Dermis microvascular lymphatic vessel endothelial cell (primary cell): ENCODE measurements around the gene PKDCC. TPM values are rescaled to one million over a fixed set of nuclear protein-coding genes. Genes with fewer than 3 reads are reported as not detected.
"Not testable (repeated sequence)": the region's sequence is repeated elsewhere in the genome, so short reads cannot be mapped to it uniquely, and the experiment has no call there.

Experiments used
- DNase-seq, 2 donors: peaks; one replicate each; pipeline versions ENCODE4 v3.0.0 to v3.0.0-alpha.2; 2010; ENCODE audit warnings: low read depth in 2 of 2
- total RNA-seq: library from RNA; depleted of rRNA; stranded (reverse); fragments of >200 nt; gene quantifications from 2 replicates; pipeline ENCODE4 v1.2.1, GENCODE V29; 2014

Gene PKDCC
- total RNA-seq, 1 donor from 2014 or later, result 3.0 TPM

DNA sequence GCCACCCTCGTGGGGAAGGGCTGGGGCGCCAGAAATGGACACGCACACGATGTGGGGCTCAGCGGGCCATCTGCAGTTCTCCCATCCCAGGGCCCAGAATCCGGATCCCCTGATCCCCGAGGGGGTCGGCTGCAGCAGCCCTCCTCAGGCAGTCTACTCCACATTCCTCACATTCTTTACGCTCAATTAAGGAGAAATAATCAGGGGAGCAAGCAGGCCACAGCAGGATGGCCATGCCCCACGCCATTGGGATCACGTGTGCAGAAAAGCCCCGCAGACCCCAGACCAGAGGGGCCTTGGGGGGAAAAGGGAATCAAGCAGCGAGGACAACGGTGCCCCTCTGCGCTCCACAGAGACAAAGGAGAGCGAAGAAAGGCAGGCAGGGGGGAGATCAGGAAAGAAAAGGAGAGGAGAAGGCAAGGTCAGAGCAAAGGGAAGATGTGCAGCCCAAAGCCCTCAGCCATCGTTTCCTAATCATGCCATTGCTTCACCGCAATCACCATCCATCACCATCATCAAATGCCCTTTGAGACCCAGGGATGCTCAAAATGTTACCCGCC lies 17.5 kb upstream of the PKDCC start:
- DNase-seq, result no peak

DNA sequence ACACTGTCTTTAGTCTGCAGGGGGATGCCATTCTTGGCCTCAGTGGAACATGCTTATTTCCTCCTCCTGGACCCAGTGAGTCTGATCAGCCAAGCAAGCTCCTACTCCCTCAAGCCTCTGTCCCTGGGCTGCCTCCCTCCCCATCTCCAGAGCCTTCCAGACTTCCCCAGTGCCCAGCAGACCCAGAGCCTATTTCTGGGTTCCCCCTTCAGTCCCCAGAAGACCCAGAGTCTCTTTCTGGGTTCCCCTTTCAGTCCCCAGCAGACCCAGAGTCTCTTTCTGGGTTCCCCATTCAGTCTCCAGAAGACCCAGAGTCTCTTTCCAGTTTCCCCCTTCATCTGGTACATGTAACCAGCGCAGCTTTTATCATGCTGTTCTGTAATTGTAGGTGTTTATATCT lies 17.0 kb upstream of the PKDCC start:
- no peak for DNase-seq

DNA sequence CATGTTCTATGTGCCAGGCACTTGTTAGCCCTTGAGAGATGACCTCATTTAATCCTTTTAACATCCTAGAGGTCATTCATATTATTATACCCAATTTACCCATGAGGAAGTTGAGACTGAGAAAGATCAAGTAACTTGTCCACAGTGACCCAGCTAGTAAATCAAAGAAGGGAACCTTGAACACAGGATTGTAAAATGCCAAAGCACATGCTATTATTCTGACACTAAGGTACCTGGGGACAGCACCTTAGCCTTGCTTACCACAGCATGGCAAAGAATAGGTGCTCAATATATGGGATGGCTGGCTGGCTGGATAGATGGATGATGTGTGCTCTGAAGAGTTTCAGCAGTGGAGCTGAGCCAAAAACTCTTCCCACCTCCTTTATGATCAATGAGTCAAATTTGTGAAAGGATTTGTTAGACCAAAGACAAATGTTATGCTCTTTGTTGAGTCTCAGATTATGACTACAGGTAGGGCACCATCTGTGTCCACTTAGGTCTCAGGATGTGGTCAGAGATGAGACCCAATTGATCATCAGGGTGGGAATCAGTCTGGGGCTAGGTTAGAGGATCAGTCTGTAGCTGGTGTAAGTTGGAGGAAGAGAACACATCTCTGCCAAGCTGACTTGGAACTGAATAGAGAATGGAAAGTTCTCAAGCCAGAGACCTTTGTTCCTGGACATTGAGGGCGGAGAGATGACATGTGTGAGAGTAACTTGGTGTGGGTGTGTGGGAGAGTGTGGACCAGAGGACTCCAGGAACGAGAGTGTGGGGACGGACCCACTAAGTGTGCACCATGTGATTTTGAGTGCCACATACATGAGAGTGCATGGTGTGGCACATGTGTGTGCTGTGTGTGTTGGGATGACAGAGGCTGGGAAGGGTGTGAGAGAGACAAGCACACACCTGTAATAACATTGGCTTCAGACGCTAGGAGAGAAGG lies 16.3 kb upstream of the PKDCC start:
- DNase-seq, result no peak

DNA sequence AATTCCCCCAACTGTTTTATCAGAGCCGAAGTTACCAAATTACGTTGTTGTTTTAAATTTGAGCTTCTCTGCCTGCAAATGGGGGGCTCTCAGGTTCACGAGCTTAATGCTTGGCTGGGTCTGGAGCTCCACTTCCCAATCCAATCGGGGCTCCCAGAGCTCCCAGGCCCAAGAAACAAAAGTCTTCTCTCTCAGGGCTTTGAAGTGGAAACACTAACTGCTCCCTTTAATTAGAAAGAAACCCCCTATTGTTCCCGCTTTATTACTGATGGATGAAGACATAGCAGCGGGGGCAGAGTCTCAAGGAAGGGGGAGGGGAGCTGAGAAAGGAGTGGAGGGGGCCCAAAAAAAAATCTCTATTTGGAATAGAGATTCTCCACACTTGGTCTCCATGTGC lies 15.6 kb upstream of the PKDCC start:
- DNase-seq, result no peak

DNA sequence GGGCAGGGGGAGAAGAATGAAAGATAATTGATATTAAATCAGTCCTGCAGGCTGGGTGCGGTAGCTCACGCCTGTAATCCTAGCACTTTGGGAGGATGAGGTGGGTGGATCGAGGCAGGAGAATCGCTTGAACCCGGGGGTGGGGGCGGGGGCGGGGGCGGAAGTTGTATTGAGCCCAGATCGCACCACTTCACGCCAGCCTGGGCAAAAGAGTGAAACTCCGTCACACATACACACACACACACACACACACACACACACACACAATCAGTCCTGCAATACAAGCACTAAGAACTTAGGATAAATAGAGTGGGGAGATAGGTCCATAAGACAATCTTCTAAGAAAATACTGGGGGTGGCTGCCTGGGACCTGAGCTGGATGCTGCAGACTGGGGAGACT lies 15.1 kb upstream of the PKDCC start:
- DNase-seq, result no peak

DNA sequence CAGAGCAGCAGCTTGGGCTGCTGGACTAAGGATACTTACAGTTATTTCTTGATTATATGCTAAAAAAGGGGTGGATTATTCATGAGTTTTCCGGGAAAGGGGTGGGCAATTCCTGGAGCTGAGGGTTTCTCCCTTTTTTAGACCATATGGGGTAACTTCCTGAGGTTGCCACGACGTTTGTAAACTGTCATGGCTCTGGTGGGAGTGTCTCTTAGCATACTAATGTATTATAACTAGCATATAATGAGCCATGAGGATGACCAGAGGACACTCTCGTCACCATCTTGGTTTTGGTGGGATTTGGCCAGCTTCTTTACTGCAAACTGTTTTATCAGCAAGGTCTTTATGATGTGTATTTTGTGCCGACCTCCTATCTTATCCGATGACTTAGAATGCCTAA lies 13.7 kb upstream of the PKDCC start:
- DNase-seq, result not testable (repeated sequence)

DNA sequence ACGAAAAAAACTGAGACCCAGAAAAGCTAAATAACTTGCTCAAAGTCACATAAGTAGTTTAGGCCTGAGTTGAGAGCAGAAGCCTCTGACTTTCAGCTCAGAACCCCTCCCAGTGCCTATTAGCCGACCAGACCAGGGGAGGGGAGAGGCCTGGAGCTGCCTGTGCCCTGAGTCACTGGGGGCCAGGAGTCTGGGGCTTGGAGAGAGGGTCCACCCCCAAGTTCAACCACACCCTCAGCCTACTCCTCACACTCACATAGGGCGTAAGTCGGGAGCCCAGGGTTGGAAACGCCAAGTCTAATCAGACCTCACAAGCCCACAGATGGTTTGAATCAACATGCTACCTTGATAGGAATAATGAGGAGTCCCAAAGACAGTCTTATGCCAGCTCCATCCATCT lies 12.6 kb upstream of the PKDCC start:
- no peak for DNase-seq

DNA sequence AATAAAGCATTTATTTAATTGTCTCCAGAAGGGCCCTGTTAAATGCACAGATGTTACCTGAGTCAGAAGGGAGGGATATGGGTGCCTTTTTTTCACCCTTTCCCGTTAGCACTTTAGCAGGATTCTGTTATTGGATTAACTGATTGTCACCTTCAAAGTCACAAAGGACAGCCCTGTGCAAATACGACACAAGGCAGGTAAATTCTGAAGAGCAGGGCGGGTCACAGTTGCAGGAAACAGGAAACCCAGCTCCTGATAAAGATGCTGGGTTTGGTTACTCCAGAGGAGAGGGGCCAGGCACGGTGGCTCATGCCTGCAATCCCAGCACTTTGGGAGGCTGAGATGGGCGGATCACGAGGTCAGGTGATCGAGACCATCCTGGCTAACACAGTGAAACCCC lies 11.4 kb upstream of the PKDCC start:
- no peak for DNase-seq

DNA sequence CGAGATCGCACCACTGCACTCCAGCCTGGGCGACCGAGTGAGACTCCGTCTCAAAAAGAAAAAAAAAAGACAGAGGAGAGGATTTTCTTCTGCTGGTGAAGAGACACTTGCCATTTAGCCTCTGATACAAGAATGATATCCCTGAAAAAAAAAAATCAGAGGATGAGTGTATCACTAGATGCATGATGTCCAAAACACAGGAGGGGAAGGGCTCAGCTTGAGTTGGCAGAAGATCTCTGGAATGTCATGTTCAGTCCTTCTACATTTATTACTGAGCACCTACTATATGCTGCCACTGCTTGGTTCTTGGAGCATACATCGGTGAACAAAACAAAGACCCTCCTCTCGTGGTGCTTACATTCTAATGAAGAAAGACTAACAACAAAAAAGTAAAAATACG lies 10.9 kb upstream of the PKDCC start:
- DNase-seq, result no peak

DNA sequence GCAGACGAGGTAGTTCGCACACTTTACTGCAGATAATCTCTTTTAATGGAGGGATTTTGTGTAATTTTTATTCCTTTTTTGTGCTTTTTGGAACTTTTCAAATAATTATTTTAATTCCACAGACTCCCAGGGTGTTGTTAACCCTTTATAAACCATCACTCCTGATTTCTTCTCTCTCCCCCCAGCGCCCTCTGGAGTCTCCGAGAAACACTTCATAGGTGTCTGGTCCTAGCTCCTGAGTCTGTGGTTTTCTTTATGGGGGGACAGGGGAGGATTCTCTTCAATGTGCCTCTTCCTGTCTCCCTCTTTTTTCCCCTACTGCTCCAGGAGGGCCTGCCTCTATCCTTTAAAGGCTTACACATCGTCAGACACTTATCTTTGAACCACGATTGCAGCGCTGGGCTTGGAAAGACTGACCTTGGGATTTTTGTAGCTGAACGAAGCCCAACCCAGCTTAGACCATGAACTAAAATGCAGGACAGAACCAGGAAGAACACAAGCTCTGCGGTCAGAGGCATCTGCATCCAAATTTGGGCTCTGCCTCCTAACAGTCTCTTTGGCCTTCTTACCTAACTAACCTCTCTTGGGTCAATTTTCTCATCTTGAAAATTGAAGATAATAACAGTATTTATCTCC lies 7.1 kb upstream of the PKDCC start:
- DNase-seq, result no peak

DNA sequence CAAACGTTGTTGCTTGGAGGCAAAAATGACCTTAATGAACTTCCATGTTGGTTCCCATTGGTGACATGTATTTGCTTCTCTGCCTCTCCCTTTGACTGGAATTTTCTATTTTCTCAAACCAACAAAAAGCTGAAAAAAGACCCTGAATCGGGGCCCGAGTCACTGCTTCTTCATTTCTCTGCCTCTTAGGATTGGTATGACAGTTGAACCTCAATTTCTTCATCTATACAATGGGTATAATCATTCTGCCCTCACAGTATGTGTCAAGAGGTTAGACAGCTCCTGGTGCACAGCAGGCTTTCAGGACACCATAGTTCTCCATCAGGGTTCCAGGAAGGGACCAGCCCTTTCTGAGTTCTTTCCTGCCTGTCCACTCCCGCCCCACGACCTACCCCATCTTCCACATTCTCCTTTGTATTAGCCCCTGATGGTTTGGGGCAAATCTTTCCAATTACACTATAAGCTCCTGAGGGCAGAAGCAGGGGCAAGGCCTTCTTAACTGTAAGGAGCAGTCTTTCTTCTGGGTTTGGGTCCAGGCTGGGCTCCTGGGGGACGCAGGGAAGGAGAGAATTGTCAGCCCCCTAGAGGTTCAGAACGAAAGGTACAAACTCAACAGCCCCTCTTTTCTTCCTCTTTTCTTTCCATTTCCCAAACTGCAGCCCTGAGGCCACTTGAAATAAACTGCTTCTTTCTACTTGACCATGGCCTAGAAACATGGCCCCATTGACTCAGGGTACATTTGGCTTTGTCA lies 6.3 kb upstream of the PKDCC start:
- DNase-seq, result no peak

DNA sequence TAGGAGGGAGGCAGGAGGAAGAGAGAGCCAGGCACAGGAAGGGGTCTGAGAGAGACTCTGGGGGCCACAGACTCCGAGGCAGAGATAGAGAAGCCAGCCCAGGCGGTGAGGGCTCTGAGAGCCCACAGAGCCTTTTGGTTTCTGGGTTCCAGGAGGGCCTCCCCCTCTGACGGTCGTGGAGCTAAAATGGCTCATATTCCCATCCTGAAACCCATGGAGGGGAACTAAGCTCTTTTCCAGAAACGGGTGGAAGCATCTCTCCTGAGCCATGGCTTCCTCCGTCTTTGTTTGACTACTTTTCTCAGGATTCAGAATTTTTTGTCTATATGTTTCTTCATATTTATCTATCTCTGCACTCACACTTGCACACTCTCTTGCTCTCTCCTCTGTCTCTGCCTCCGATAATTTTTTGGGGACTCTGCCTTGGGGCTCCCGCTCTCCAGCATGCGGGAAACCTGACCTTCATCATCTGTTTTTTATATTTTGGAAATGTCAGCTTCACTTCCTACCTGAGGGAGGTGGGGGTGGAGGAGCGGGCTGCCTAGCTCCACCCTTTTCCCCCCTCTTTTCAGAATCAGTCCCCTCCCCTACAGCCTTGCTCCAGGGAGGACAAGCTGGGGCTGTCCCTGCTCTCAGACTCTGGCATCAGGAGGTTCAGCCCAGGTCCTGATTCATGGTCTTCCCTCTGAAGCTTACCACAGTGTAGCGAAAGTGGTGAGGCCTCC lies 5.0 kb upstream of the PKDCC start:
- no peak for DNase-seq

DNA sequence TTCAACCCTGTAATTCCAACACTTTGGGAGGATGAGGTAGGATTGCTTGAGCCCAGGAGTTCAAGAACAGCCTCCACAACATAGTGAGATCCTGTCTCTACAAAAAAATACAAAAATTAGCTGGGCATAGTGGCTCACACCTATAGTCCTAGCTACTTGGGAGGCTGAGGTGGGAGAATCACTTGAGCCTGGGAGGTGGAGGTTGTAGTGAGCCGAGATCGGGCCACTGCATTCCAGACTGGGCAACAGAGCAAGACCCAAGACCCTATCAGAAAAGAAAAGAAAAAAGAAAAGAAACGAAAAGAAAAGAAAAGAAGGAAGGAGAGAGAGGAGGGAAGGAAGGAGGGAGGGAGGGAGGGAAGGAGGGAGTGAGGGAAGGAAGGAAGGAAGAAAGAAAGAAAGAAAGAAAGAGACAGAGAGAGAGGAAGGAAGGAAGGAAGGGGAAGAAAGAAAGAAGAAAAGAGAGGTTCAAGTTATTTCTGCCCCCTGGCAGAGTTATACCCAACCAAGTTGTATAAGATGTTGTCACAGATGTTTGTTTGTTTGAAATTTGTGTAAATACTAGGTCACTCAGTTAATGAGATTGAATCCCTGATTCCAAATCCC lies 3.9 kb upstream of the PKDCC start:
- DNase-seq, result no peak

DNA sequence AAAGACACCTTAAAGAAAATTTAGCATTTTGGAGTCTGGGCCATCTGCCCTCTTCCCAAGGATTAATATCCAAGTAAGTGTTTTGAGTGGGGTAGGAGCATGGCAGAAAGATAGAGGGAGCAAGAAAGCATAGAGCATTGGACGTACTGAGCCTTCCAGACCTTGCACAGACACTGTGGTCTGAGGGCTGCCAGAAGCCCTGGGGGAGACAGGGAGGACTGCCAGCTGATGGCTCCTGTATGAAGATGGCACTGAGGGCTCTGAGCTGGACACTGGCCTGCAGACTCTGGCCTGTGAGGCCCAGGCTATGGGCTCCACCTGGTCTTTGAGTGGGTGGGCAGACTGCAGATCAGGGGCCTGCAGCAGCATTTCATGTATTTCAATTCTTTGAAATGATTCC lies 2.9 kb upstream of the PKDCC start:
- DNase-seq, result no peak

DNA sequence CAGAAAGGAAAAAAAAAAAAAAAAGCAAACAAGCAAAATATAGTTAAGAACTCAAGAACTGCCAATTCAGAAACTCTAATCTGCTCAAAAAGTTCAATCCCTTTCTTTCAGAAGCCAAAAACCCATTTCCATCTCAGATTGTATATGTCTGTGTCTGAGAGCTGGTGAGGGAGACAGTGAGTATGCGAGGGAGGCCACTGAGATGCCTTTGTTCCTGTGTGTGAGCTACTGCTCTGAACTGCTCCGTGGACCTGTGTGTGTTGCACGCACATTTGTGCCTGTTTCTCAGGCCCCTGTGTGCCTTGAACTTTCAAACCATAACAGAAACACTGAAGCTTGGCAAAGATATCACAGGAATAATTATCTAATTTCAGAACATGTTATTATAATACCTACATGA lies 2.5 kb upstream of the PKDCC start:
- no peak for DNase-seq

DNA sequence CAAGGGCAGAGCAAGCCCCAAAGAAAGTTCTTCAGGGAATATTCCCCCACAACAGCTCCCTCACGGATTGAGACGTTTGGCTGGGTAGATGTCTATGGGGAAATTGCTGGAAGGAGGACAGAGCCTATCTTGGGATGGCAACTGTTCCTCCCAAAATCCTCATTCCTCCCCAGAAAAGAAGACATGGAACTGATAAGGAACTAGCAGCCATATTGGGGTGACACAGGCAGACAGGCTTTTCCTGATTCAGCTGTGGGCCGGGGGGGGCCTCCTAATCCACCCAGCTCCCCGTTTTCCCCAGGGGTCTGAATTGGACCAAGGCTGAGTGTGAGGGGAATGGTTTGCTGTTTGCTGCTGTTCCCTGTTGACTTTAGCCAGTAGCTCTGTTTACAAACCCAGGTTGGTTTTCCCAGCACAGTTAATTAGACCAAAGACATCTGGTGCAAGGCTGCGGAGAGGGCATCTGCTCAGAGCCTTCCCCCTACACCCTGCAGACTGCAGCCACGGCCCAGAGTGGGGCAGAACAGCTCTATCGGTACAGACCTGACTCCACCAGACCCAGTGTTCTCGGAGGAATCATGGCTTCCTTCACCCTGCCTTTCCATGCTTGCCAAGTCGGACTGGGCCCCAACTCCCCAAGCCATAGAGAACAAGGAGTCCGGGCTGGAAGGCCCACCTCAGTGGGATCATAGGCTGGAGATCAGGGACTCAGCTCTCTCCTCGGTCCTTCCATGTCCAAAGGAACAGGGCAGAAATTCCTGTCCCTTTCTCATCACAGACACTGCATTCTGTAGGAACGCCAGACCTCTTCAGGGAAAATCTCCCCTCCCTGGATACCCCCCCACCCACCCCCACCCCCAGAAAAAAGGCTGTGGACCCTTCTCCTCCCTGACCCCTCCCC lies 1.7 kb upstream of the PKDCC start:
- no peak for DNase-seq

DNA sequence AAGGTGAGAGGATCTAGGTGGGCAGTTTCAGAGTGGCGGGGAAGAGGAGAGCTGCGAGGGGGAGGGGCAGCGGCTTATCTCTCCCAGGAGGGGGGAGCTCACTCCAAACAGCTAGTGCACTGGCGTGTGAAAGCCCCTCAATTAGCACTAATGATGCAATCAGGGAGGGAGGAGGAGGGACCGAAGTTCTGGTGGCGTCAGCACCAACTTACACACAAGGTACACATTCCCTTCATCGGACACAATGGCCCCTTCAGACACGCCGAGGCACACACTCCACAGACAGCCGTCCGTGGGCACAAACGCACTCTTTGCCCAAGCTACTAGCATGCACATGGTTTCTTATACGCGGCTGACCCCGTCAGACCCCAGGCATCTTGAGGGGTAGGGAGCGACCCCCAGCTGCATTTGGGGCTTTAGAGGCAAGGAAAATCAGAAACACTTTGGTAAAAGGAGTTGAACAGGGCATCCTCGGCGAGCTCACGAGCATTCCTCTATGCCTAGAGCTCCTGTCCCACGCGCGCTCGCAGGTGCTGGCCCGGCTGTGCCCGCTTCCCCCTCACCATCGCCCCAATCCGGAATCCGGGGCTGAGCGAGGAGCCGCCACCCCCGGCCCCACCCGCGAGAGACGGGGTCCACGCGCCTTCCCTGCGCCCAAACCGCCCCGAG lies 868 bp upstream of the PKDCC start:
- peak in 1 of 2 donors; percentile 6 for DNase-seq

DNA sequence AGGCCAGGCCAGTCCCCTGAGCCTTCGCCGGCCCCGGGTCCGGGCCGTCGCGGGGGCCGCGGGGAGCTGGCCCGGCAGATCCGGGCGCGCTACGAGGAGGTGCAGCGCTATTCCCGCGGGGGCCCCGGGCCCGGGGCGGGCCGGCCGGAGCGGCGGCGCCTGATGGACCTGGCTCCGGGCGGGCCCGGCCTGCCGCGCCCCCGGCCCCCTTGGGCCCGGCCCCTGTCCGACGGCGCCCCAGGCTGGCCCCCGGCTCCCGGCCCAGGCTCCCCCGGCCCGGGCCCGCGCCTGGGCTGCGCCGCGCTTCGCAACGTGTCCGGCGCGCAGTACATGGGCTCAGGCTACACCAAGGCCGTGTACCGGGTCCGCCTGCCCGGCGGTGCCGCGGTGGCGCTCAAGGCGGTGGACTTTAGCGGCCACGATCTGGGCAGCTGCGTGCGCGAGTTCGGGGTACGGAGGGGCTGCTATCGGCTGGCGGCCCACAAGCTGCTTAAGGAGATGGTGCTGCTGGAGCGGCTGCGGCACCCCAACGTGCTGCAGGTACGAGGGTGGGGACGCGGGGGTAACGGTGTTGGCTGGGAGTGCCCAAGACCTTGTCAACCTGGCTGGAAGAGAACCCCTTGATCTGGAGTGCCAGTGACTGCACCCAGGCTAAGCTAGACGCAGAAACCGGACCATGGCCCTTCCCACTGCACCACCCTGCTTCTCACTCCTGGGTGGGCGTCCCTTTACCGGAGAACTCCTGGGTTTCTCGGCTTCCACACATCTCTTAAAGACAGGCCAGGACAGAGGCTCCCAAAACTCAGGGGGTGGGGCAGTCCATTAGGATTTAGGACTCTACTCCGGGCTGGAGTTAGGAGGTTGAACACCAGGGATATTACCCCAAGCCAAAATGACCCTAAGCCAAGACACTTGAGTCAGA lies 739 bp downstream of the PKDCC start:
- peak in 1 of 2 donors; percentile 24 for DNase-seq
